ENCODE results near the gene NPAS3.

Gene NPAS3

GRCh38 chr14:33120341-33120740 lies 181.7 kb downstream of the NPAS3 start:
- Histone ChIP-seq H4K20me1 (no peaks in the 10 kb centered on the region), H3K27me3 (no peaks in the 10 kb centered on the region), H3K36me3 (no peaks in the 10 kb centered on the region), H3K4me2 (no peak overlapping the region), H3K9me3 (replicated peaks in 1 of 11) (no peaks in the 10 kb centered on the region), H3K4me1 (no peaks in the 10 kb centered on the region), H3K9ac (no peak overlapping the region), H3K27ac (no peak overlapping the region), H3K4me3 (no peak overlapping the region)
- no peak for TF ChIP-seq Cebpa-rat (IDR thresholded peaks at IDR 0.05)

- Histone ChIP-seq H3K27me3 (no peaks in the 10 kb centered on the region), H3K36me3 (no peaks in the 10 kb centered on the region), H3K4me2 (no peak overlapping the region), H3K9me3 (replicated peaks in 1 of 11) (no peaks in the 10 kb centered on the region), H3K4me1 (no peaks in the 10 kb centered on the region), H3K9ac (no peak overlapping the region), H3K27ac (no peak overlapping the region), H3K4me3 (no peak overlapping the region), H4K20me1 (no peaks in the 10 kb centered on the region)
- TF ChIP-seq Cebpa-rat (IDR thresholded peaks at IDR 0.05): no peak
Observed at GRCh38 chr14:33120966-33121365, 182.3 kb downstream of the NPAS3 start.

- no peaks in the 10 kb centered on the region for H3K27me3 ChIP-seq
- no peaks in the 10 kb centered on the region for H3K9me3 ChIP-seq (replicated peaks in 1 of 11)
- H3K27ac ChIP-seq: no peak overlapping the region
- no peaks in the 10 kb centered on the region for H4K20me1 ChIP-seq
- no peak for TF ChIP-seq Cebpa-rat (IDR thresholded peaks at IDR 0.05)
- H3K4me1 ChIP-seq: peaks cover 0 to 13% (median 2%) of the 10 kb centered on the region in 10 experiments; a peak in 8 of 20 replicates
- no peaks in the 10 kb centered on the region for H3K36me3 ChIP-seq
- H3K9ac ChIP-seq: no peak overlapping the region
- no peak overlapping the region for H3K4me3 ChIP-seq
- H3K4me2 ChIP-seq: no peak overlapping the region
Observed at GRCh38 chr14:33123281-33123680, 184.6 kb downstream of the NPAS3 start.

- Histone ChIP-seq H3K9me3 (replicated peaks in 1 of 11) (no peaks in the 10 kb centered on the region), H4K20me1 (no peaks in the 10 kb centered on the region), H3K36me3 (no peaks in the 10 kb centered on the region), H3K4me1 (peaks cover 0 to 13% (median 2%) of the 10 kb centered on the region in 10 experiments; a peak in 8 of 20 replicates), H3K27ac (no peak overlapping the region), H3K4me3 (no peak overlapping the region), H3K9ac (no peak overlapping the region), H3K27me3 (no peaks in the 10 kb centered on the region), H3K4me2 (no peak overlapping the region)
- no peak for TF ChIP-seq Cebpa-rat (IDR thresholded peaks at IDR 0.05)
Observed at GRCh38 chr14:33126433-33126832, 187.8 kb downstream of the NPAS3 start.

- no peak overlapping the region for H3K9ac ChIP-seq
- H3K4me1 ChIP-seq: peaks cover 0 to 13% (median 2%) of the 10 kb centered on the region in 10 experiments; a peak in 8 of 20 replicates
- H3K27ac ChIP-seq: no peak overlapping the region
- H3K27me3 ChIP-seq: no peaks in the 10 kb centered on the region
- H3K4me3 ChIP-seq: no peak overlapping the region
- H4K20me1 ChIP-seq: no peaks in the 10 kb centered on the region
- TF ChIP-seq Cebpa-rat (IDR thresholded peaks at IDR 0.05): no peak
- H3K4me2 ChIP-seq: peak overlapping the region in 7 of 11 experiments; percentile 3 to 56 (median 38); a peak in 10 of 22 replicates
- no peaks in the 10 kb centered on the region for H3K36me3 ChIP-seq
- no peaks in the 10 kb centered on the region for H3K9me3 ChIP-seq (replicated peaks in 1 of 11)
Observed at GRCh38 chr14:33127531-33127930, 188.9 kb downstream of the NPAS3 start.

GRCh38 chr14:33131801-33132200 lies 193.1 kb downstream of the NPAS3 start:
- H3K9me3 ChIP-seq (replicated peaks in 1 of 11): no peaks in the 10 kb centered on the region
- TF ChIP-seq Cebpa-rat (IDR thresholded peaks at IDR 0.05): no peak

GRCh38 chr14:33134162-33134561 lies 195.5 kb downstream of the NPAS3 start:
- Histone ChIP-seq H3K27ac (no peak overlapping the region), H3K9ac (no peak overlapping the region), H4K20me1 (no peaks in the 10 kb centered on the region), H3K27me3 (no peaks in the 10 kb centered on the region), H3K36me3 (no peaks in the 10 kb centered on the region), H3K4me3 (no peak overlapping the region), H3K9me3 (replicated peaks in 1 of 11) (no peaks in the 10 kb centered on the region), H3K4me2 (no peak overlapping the region), H3K4me1 (no peaks in the 10 kb centered on the region)
- TF ChIP-seq Cebpa-rat (IDR thresholded peaks at IDR 0.05): no peak

More at GRCh38 chr14:33131801-33132200, 193.1 kb downstream of the NPAS3 start:
- H3K27me3 ChIP-seq: no peaks in the 10 kb centered on the region
- no peak overlapping the region for H3K27ac ChIP-seq
- H3K9ac ChIP-seq: no peak overlapping the region
- H3K4me3 ChIP-seq: no peak overlapping the region
- H3K4me2 ChIP-seq: no peak overlapping the region
- H3K36me3 ChIP-seq: no peaks in the 10 kb centered on the region
- peaks cover 0 to 12% (median 2%) of the 10 kb centered on the region in 10 experiments; a peak in 8 of 20 replicates for H3K4me1 ChIP-seq
- H4K20me1 ChIP-seq: no peaks in the 10 kb centered on the region

GRCh38 chr14:33134975-33135374 lies 196.3 kb downstream of the NPAS3 start:
- H3K9ac ChIP-seq: no peak overlapping the region
- no peak overlapping the region for H3K27ac ChIP-seq
- H3K4me3 ChIP-seq: no peak overlapping the region
- H3K4me2 ChIP-seq: no peak overlapping the region
- no peak for TF ChIP-seq Cebpa-rat (IDR thresholded peaks at IDR 0.05)
- H3K27me3 ChIP-seq: no peaks in the 10 kb centered on the region
- H3K36me3 ChIP-seq: no peaks in the 10 kb centered on the region
- no peaks in the 10 kb centered on the region for H4K20me1 ChIP-seq
- no peaks in the 10 kb centered on the region for H3K9me3 ChIP-seq (replicated peaks in 1 of 11)
- no peaks in the 10 kb centered on the region for H3K4me1 ChIP-seq

GRCh38 chr14:33150666-33151428 lies 212.2 kb downstream of the NPAS3 start:
- no peaks in the 10 kb centered on the region for H3K9me3 ChIP-seq (replicated peaks in 1 of 11)
- no peaks in the 10 kb centered on the region for H3K4me1 ChIP-seq
- TF ChIP-seq Cebpa-rat (IDR thresholded peaks at IDR 0.05): no peak
- H3K9ac ChIP-seq: no peak overlapping the region
- no peak overlapping the region for H3K4me2 ChIP-seq
- no peak overlapping the region for H3K4me3 ChIP-seq
- H3K27ac ChIP-seq: no peak overlapping the region
- no peaks in the 10 kb centered on the region for H3K36me3 ChIP-seq
- H4K20me1 ChIP-seq: no peaks in the 10 kb centered on the region
- H3K27me3 ChIP-seq: no peaks in the 10 kb centered on the region

GRCh38 chr14:33163109-33163508 lies 224.4 kb downstream of the NPAS3 start:
- H3K9me3 ChIP-seq (replicated peaks in 1 of 11): no peaks in the 10 kb centered on the region
- no peak overlapping the region for H3K9ac ChIP-seq
- no peak overlapping the region for H3K4me3 ChIP-seq
- H3K4me1 ChIP-seq: peaks cover 0 to 4% (median 0%) of the 10 kb centered on the region in 10 experiments; a peak in 4 of 20 replicates
- no peak overlapping the region for H3K4me2 ChIP-seq
- no peak for TF ChIP-seq Cebpa-rat (IDR thresholded peaks at IDR 0.05)
- no peaks in the 10 kb centered on the region for H4K20me1 ChIP-seq
- H3K27ac ChIP-seq: no peak overlapping the region
- no peaks in the 10 kb centered on the region for H3K36me3 ChIP-seq
- H3K27me3 ChIP-seq: no peaks in the 10 kb centered on the region

All from BLaER1 treated with 17β-estradiol and CSF1 and Interleukin-3, amounts not matched to agents 10 nM and 100 nM (cell line).